GM18505 (cell line): Measurements from ENCODE around the gene PFKP.
"Not testable (repeated sequence)": the region's sequence is repeated elsewhere in the genome, so short reads cannot be mapped to it uniquely, and the experiment has no call there.

Experiments
- ATAC-seq: cut with Tn5 transposase; IDR thresholded peaks from one replicate; pipeline ENCODE4 v1.9.1; 2021; ENCODE audit not compliant: unreplicated experiment
- POLR2A ChIP-seq: IDR thresholded peaks from 4 replicates; pipeline ENCODE4 v1.6.1; 2011; ENCODE audit warnings: borderline replicate concordance; ENCODE audit not compliant: insufficient read depth, insufficient read length; ENCODE audit errors: extremely low read depth

PFKP gene

GRCh38 chr10:3167611-3168330 lies 100.4 kb downstream of the PFKP start:
- no peak for TF ChIP-seq POLR2A
- no peak for ATAC-seq

- no peak for ATAC-seq
- TF ChIP-seq POLR2A = no peak
These were observed 101.9 kb downstream of the PFKP start for GRCh38 chr10:3169271-3169670.

GRCh38 chr10:3169673-3170072 lies 102.3 kb downstream of the PFKP start:
- no peak for TF ChIP-seq POLR2A
- no peak for ATAC-seq

DNA sequence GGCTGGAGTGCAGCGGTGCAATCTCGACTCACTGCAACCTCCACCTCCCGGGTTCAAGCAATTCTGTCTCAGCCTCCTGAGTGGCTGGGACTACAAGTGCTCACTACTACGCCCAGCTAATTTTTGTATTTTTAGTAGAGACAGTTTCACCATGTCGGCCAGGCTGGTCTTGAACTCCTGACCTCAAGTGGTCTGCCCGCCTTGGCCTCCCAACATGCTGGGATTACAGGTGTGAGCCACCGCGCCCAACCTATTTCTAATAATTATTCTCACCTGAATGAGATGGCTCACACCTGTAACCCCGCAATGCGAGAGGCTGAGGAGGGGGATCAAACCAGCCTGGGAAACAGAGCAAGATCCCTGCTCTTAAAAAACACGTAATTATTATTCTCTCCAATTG lies 104.1 kb downstream of the PFKP start:
- not testable (repeated sequence) for ATAC-seq

DNA sequence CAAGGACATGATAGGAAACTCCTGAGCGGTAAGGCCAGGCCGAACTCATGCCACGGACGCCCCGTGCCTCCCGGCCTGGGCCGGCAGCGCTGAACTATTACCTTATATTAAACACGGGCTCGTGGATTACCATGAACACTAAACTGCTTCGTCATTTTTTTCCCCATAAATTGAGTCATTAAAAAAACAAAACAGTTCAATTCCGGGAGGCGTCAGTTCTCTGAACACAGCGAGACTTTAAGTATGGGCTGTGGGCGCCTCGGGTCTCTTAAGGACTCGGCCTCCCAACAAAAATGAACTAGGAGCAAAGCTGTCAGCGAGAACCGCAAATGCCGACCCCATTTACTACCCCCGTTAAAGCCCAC lies 104.7 kb downstream of the PFKP start:
- no peak for ATAC-seq
- no peak for TF ChIP-seq POLR2A

DNA sequence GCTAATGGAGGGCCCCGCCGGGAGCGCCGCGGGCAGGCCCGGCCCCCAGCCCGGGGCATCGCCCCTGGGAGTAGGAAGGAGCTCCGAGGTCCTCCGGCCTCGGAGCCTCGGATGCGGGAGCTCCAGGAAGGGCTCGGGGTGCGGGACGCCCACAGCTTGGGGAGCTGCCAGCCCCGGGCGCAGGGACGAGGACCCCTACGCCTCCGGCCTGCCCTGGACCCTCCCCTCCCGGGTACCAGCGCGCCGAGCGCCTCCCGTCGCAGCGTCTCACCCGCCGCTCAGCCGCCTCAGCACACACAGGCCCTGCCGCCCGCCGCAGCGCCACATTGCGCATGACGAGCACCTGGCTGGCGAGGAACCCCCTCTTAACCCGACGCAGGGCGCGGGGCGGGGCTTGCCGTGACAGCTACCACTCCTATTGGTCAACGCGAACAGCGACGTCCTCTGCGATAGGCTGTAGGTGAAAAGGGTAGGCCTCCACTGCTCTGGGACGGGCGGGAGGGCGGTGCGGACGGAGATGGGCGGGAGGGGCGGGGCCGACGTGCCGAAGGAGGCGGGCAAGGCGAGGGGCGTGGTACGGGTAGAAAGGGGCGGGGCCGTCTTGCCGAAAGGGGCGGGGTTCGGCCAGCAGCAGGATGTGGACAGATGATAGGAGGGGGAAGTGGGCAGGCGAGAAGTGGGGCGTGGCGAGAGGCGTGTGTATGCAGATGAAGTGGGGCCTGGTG lies 105.3 kb downstream of the PFKP start, which contains the start of gene PITRM1:
TSS of gene PITRM1 (minus strand) at position 337 of the 725 bp plus-strand sequence. CDS start at position 327, 10 bp downstream.
- peak; percentile 92 for ATAC-seq
- peak; percentile 99 for TF ChIP-seq POLR2A

DNA sequence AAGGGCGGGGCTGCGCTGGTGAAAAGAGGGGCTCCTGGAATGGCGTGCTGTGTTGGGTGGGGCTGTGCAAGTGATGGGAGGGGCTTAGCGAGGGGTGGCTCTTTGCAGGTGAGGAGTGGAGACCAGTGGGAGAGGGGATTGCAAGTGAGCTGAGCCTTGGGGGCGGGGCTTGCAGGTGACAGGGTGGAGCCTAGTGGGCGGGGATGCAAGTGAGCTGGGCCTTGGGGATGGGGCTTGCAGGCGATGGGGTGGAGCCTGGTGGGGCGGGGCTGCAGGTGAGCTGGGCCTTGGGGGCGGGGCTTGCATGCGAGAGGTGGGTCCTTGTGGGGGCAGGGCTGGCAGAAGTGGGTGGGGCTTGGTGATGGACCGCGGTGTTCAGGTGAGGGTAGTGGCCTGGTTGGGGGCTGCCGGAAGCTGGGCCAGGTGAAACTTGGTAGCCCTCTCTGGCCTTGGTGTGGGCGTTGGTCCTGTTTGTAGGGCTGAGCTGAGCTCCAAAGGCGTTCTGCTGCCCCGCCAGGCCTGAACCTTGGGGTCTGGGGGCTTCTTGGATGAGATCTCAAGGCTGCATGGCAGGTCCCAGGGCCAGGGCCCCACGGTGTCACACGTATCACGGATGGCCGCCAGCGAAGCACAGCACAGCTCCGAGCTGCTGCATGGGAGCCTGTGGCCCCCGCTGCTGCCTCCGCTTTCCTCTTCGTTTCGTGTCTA lies 106.0 kb downstream of the PFKP start:
- TF ChIP-seq POLR2A = no peak
- ATAC-seq = peak; percentile 29

DNA sequence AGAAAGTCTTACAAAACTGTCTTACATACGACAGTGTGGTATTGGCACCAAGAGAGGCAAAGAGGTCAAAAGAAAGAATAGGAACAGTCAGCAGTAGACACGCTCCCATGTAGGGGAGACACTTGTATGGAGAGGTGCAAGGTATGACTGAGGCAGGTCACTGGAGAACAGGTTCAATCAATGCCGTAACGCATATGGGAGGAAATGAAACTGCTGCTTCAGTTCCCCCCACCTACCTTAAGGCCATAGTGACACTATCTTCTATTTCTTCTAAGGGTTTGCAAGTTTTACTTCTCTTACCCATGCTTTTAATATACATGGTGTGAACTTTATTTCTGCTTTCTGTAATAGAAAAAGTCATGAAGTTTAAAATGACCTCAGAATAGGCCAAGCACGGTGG lies 110.7 kb downstream of the PFKP start:
- no peak for TF ChIP-seq POLR2A
- ATAC-seq = no peak

DNA sequence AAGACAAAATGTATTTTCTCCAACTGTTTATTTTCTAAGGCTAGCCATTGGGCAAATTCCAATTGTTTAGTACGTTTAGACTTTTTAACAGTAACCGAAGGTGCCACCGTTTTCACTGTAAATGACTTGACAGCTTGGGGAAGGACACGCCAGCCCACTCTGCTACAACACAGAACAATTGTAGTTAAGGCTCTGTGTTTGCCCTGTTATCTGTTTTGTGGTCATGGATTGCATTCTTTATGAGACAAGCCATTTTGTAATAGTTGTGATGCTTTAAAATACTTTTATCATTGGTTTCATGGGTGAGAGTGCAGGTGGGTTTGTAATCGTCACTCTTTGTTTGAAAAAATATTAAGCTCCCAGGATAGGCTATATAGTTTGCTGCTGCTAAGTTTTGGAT lies 111.8 kb downstream of the PFKP start:
- no peak for ATAC-seq
- no peak for TF ChIP-seq POLR2A

GRCh38 chr10:3180355-3181025 lies 113.1 kb downstream of the PFKP start:
- ATAC-seq = no peak
- no peak for TF ChIP-seq POLR2A

GRCh38 chr10:3185386-3185785 lies 118.0 kb downstream of the PFKP start:
- TF ChIP-seq POLR2A = no peak
- no peak for ATAC-seq

GRCh38 chr10:3186368-3186767 lies 119.0 kb downstream of the PFKP start:
- TF ChIP-seq POLR2A = no peak
- ATAC-seq = no peak
